Stromal cell of bone marrow (primary cell): ENCODE results near the gene RNF112.
"Not testable (repeated sequence)": the region's sequence is repeated elsewhere in the genome, so short reads cannot be mapped to it uniquely, and the experiment has no call there.

ENCODE experiments used
- DNase-seq: peaks from one replicate; pipeline ENCODE4 v3.0.0-alpha.2; 2012; ENCODE audit warnings: low read depth

The RNF112 gene

DNA sequence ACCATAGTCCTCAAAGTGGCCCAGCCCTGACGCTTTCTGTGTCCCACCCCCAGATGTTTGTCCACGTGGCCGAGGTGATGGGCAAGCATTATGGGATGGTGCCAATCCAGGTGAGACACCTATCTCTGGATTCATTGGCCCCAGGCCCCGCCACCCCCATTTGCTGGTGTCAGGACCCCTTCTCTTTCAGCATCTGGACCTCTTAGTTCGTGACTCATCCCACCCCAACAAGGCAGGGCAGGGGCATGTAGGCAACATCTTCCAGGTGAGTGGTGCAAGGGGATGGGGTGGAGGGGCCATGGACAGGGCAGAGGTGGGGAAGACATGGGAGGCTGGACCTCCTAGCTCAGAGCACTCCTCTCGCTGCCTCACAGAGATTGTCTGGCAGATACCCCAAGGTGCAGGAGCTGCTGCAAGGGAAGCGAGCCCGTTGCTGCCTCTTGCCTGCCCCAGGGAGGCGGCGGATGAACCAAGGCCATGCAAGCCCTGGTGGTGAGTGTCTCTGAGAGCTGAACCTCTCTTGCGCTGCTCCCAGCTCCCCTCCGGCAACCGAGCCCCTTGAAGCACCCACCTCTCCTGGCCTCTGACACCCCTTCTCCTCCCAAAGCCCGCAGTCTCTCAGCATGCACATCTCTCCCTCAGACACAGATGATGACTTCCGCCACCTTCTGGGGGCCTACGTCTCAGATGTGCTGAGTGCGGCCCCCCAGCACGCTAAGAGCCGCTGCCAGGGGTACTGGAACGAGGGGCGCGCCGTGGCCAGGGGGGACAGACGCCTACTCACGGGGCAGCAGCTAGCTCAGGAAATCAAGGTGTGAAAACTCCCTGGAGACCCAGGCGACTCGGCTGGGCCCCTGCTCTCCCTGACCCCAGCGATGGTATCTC is 3.6 kb downstream of the RNF112 start:
- DNase-seq: no peak

DNA sequence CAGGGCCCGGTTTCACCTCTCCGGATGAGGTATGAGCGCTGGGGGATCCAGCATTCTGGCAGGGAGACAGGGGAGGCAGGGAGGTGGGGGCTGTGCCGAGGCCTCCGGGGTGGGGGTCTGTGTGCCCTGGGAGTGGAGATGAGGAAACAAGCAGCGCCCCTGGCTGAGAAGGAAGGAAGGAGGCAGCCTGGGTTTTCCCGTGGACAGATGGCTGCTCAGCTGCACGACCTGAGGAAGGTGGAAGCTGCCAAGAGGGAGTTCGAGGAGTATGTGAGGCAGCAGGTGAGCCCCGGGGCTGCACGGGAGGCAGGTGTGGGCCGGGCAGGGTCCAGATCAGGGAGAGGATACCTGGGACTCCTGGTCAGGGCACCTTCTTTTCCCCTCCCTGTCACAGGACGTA is 4.3 kb downstream of the RNF112 start:
- no peak for DNase-seq

DNA sequence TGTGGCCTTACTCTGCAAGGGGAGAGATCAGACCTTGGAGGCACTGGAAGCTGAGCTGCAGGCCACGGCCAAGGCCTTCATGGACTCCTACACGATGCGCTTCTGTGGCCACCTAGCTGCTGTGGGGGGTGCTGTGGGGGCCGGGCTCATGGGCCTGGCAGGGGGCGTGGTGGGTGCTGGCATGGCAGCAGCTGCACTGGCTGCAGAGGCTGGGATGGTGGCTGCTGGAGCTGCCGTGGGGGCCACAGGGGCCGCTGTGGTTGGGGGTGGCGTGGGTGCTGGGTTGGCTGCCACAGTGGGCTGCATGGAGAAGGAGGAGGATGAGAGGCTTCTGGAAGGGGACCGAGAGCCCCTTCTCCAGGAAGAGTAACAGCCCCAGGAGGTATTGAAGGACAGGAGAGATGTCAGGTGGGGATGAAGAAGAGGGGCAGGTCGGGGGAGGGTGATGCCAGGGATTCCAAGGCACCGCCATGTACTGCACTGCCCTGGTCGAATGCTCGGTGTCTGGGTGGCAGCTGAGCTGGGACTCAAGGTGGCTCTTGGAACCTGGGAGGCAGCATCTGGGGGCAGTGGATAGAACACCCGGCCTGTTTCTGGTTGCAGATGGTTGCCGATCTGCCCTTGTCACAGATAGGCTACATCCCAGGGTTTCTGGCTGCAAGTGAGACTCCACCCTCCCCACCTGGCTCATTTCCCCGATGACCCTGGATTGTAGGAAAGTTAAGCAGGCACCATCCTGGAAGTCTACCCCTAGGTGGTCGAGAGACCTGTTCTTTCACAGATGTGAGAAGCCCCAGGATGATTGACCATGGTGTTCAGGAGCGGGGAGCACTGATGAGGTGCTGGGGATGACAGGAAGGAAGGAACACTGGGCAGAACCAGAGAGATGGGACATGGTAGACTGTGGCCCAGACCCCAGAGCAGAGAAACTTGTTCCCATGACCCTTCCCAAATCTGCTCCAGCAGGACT is 5.1 kb downstream of the RNF112 start:
- no peak for DNase-seq

DNA sequence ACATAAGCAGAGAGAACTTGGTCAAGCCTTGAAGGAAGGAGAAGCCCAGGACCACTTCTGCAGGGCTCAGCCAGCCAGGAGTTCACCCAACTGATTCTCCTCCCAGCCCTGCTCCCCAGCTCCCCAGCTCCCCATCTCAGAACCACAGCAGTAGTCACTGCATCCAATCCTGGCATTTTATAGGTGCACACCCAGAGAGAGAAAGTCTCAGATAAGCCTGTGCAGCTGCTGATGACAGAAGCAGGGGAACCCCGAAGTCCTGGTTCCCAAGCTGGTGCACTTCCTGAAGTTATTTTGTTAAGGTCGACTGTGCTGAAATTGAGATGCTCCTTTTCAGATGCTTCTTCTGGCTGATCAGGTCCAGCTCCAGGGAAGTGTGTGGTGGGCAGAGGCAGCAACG is 6.6 kb downstream of the RNF112 start:
- DNase-seq: no peak

DNA sequence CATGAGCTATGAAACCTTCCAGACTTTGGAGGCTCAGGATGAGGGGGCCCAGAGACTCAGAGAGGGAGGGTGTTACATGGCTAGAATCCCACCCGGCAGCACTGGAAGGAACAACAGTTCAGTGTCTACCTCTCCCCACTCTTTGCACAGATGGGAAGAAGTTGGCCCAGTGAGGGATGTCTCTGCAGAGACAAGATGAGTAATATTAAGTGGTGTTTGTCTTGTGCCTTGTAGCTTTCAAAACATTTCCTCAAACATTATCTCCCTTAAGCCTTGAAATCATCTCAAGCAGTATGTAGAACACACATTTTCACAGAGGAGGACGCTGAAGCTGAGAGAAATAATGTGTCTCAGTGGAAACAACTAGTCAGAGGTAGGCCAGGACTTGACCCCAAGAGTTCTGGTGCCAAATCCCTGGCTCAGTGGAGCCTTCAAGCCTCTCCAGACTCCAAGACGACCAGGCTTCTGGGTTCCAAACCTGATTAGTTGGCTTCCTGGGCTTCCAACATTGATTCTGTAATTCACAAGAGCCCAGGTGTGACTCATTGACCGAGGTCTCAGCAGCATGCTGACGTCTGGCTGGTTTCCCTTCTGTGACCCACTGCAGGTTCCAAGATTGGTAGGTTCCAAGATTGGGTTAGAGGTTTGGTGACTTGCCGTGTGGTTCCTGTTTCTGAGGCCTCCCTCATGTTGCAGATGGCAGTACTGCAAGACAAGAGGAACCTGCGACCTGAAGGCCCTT is 7.4 kb downstream of the RNF112 start:
- peak; percentile 68 for DNase-seq

DNA sequence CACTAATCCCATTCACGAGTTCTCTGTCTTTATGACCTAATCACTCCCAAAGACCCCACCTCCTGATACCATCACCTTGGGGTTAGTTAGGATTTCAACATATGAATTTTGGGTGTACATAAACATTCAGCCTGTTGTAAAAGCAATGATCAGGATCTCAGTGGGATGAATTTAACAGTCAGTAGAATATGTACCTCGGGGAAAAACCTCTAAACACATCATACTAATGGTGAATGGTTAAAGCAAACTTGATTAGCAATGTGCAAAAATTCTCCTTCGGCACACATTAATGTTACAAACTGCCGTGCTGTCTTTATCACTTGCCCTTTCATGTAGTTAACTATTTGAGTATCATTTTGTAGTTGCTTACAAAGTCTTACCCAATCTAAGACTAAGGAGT is 10.2 kb downstream of the RNF112 start:
- no peak for DNase-seq

DNA sequence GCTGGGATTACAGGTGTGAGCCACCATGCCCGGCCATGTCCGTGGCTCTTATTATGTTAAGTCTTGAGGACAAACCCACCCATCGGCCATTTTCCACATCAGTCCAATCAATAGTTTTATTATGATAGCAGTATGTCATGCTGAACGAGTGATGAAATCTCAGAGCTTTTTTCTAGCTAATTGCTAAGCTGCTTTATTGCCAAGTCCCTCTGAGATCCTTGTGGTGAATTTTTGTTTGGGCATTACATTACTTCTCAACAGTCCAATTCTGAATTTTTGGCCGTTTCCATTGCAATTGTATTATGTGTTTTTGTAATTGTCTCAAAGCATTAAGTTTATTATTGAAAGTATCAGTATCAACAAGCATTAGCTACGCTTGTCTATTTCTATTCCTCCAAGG is 10.9 kb downstream of the RNF112 start:
- DNase-seq: no peak

DNA sequence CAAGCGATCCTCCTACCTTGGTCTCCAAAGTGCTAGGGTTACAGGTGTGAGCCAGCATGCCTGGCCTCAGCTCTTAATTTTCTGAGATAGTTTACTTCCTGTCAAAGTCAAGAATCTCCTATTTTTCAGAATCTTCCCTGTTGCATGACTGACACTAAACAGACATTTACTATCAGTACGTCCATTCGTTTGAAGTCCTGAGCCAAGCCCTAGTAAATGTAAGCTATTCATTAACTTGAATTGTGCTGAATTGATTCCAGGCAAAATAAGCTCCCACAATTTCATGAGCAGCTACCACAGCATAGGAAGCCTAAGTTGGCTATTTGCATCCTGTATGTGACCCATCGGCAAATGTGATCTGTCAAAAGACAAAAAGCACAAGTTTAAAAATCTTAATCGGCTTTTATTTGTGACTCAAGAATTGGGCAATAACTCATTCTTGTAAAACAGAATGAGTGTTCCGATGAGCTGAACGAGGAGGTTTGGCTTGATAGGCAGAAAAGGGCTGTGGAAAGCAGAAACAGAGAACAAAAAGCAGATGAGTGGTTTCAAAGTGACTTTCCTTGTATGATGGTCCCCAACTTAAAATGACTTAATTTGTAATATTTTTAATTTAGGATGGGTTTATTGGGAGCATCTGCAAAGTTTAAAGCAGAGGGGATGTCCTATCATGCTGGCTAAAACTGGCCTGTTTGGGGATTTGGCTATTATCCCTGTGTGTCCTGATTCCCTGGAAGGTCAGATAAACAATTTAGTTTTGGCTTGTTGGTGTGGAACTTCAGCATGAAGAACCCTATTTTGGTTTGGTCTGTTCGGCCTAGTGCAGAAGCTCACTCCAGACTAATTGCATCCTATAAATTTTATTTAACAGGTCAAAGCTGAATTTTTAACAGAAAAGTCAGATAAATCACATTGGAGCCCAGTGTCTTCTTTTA is 14.2 kb downstream of the RNF112 start:
- no peak for DNase-seq

DNA sequence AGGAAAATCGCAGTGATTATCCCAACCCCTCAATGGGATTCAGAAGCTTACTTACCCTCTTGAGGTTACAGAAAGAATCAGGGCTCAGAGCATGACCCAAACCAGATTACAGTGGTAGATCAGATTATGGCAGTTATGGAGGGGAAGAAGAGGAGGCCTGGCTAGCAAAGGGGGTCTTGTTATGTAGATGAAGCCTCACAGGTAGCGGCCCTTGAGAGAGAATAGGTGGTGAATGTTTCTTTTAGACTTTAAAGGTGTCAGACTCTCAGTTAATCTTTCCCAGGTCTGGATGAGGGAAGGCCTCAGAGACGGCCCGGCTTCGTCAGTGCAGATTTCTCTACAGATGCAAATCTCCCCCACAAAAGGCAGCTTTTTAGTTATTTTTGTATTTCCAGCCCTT is 15.6 kb downstream of the RNF112 start:
- DNase-seq: no peak

DNA sequence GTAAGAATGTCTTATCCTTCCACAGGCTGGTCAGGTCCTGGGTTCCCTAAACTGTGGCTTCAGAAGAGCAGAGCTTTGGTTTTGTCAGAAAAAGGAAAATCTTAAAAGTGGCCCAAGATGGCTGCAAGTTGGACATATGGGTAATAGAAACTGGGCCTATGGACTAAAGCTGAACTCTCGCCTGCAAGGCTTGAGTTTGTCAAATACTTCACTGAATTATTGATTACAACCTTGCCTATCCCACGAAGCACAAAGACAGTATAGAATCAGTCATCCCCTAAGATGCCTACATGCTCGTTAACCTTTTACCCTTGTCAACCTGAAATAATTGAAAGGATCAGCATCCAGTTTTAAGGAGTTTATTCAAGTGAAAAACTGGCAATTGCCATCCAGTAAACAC is 20.7 kb downstream of the RNF112 start:
- DNase-seq: no peak

DNA sequence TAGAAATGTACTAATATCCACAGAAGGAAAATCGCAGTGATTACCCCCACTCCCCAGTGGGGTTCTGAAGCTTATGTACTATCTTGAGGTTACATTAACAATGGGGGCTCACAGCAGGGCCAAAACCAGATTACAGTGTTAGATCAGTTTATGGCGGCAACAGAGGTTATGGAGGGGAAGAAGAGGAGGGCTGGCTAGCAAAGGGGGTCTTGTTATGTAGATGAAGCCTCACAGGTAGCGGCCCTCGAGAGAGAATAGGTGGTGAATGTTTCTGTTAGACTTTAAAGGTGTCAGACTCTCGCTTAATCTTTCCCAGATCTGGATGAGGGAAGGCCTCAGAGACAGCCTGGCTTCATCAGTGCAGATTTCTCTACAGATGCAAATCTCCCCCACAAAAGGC is 22.2 kb downstream of the RNF112 start:
- DNase-seq: no peak

DNA sequence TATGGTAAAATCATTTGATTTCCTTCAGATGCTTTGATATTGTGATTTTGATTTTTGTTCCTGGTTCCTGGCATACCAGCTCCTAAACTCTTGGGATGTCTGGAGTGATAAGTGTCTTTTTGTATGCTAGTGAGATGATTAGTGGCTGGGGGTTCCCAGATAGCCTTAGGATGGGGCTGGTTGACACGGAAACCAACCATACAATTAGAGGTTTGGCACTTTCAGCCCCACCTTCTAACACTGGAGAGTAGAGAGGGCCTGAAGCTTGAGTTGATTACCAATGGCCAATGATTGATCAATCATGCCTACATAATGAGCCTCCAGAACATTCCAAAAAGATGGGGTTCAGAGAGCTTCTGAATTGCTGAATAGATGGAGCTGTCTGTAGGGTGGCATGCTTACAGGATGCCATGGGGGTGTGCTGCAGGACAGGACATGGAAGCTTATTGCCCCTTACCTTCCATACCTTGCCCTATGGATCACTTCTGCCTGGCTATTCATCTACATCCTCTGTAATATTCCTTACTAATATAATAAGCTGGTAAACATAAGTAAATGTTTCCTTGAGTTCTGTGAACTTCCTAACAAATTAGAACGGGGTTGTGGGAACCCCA is 22.8 kb downstream of the RNF112 start:
- DNase-seq: no peak

DNA sequence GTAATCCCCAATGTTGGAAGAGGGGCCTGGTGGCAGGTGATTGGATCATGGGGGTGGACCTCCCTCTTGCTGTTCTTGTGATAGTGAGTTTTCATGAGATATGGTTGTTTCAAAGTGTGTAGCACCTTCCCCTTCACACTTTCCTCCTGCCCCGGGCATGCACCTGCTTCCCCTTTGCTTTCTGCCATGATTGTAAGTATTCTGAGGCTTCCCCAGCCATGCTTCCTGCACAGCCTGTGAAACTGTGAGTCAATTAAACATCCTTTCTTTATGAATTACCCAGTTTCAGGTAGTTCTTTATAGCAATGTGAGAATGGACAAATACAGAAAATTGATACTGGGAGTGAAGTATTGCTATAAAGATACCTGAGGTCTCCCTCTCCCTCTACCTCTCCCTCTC is 29.4 kb downstream of the RNF112 start:
- no peak for DNase-seq

DNA sequence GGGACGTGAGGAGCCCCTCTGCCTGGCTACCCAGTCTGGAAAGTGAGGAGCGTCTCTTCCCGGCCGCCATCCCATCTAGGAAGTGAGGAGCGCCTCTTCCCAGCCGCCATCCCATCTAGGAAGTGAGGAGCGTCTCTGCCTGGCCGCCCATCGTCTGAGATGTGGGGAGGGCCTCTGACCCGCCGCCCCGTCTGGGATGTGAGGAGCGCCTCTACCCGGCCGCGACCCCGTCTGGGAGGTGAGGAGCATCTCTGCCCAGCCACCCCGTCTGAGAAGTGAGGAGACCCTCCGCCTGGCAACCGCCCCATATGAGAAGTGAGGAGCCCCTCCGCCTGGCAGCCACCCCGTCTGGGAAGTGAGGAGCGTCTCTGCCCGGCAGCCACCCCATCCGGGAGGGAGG is 30.3 kb downstream of the RNF112 start:
- not testable (repeated sequence) for DNase-seq

DNA sequence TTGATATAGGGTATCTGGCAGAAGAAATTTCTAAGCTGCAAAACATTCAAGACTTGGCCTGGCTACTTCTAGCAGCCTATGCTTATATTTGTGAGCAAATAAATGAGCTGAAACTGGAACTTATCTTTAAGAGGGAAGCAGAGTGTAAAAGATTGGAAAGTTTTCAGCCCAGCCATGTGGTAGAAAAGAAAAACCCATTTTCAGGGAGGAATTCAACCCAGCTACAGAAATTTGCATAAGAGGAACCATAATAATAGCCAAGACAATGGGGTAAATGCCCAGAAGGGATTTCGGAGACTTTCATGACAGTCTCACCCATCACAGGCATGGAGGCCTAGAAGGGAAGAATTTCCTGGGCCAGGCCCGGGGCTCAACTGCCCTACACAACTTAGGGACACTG is 31.7 kb downstream of the RNF112 start:
- no peak for DNase-seq

DNA sequence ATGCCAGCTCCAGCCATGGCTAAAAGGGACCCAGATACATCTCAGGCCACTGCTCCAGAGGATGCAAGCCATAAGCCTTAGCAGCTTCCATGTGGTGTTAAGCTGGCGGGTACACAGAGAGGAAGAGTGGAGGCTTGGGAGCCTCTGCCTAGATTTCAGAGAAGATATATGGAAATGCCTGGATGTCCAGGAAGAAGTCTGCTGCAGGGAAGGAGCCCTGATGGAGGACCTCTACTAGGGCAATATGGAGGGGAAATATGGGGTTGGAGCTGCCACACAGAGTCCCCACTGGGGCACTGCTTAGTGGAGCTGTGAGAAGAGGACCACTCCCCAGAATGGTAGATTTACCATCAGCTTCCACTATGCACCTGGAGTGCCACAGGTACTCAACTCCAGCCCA is 32.1 kb downstream of the RNF112 start:
- no peak for DNase-seq

DNA sequence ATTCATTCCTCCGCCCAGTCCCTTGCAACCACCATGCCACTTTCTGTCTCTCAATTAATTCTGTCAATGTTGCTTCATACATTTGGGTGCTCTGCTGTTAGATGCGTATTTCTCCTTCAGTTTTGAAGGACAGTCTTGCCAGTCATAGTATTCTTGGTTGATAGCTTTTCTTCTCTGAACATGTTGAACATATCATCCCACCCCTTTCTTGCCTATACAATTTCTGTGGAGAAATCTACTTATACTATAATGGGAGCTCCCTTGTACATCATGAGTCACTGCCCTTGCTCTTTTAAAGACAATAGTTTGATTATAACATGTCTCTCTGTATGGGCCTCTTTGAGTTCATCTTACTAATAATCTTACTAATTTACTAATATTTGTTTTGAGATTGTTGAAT is 34.1 kb downstream of the RNF112 start:
- no peak for DNase-seq

DNA sequence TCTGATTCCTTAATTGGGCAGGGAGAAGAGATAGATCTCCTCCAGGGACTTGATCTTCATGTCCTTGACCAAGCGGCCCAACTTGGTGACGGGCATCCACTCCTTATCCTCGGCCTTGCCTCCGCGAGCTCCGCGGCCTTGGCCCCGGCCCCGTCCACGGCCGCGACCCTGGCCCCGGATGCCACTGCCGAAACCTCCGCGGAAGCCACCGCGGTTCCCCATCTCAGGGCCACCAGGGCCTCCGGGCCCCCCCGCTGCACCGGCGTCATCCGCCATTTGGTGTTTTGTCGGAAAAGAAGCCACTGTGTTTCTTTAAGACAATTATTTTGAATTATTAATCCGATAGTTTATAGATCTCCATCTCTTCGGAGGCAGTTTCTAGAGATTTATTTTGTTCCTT is 35.5 kb downstream of the RNF112 start:
- not testable (repeated sequence) for DNase-seq

DNA sequence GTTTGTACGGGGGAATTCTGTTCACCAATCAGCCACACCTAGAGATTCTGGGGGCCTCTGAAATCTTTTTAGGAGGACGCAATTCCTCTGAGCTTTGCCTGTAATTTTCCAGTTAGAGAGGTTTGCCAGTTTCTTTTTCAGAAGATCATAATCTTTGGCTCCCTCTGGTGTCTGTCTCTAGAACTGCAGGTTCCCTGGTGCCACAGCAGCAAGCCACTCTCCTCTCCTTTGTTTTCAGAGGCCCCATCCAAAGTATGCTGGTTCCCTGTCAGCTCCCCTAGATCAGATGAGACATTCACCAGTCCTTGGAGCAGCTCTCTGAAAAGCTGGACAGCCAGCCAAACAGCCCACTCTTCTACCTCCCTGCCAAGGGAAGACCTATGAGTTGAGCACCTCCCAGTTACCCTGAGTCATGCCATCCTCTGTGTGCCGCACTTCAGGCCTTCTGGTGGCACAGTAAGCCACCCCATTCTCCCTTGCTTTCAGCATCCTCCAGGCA is 36.1 kb downstream of the RNF112 start:
- DNase-seq: no peak
